GM10248 (cell line): ENCODE data around the gene SNCA.

Experiments used
- CTCF ChIA-PET: fragments of 300-600 bp; sonication (Branson Sonifier 250); formaldehyde crosslinking; extraction: SDS; loops from one replicate; lab custom pipeline; 2021; ENCODE audit warnings: antibody characterized with exemption; lab: Yijun Ruan, JAX
- POLR2A ChIA-PET: fragments of 350-650 bp; sonication (Branson Sonifier 250); formaldehyde crosslinking; extraction: SDS; loops from one replicate; lab custom pipeline; 2020; ENCODE audit warnings: antibody characterized with exemption; lab: Yijun Ruan, JAX
- DNase-seq: peaks from one replicate; pipeline ENCODE4 v3.0.0; 2012; ENCODE audit errors: extremely low spot score
- CTCF ChIP-seq: IDR thresholded peaks from 2 replicates; pipeline ENCODE4 v1.5.1; 2012; ENCODE audit warnings: mild to moderate bottlenecking, low read depth; ENCODE audit errors: extremely low read depth, missing control alignments, control extremely low read depth

The SNCA gene

GRCh38 chr4:89754531-89754930 lies 82.4 kb downstream of the SNCA start:
- no peak for DNase-seq
- CTCF ChIA-PET: interaction anchor here (1.1 kb wide), 1 partner anchor 36 kb away, joined by 3 read pairs; no protein-coding TSS in a partner anchor
- no peak for TF ChIP-seq CTCF
- POLR2A ChIA-PET: no interaction called here

- CTCF ChIA-PET: no interaction called here
- no peak for TF ChIP-seq CTCF
- POLR2A ChIA-PET: no interaction called here
- DNase-seq: no peak
Observed at GRCh38 chr4:89753601-89754066, 83.3 kb downstream of the SNCA start.

- no peak for TF ChIP-seq CTCF
- DNase-seq: no peak
- POLR2A ChIA-PET: no interaction called here
- CTCF ChIA-PET: no interaction called here
Observed at GRCh38 chr4:89752932-89753598, 83.9 kb downstream of the SNCA start.

GRCh38 chr4:89751416-89751815 lies 85.5 kb downstream of the SNCA start:
- ChIA-PET CTCF (no interaction called here), POLR2A (no interaction called here)
- no peak for DNase-seq
- TF ChIP-seq CTCF: no peak

GRCh38 chr4:89746377-89746776 lies 90.6 kb downstream of the SNCA start:
- CTCF ChIA-PET: no interaction called here
- TF ChIP-seq CTCF: no peak
- no peak for DNase-seq
- POLR2A ChIA-PET: no interaction called here

- no peak for DNase-seq
- POLR2A ChIA-PET: no interaction called here
- CTCF ChIA-PET: no interaction called here
- TF ChIP-seq CTCF: no peak
Observed at GRCh38 chr4:89745708-89746107, 91.3 kb downstream of the SNCA start.
